ENCODE measurements around the gene PLOD1. TPM values are rescaled to one million over a fixed set of nuclear protein-coding genes. Genes with fewer than 3 reads are reported as not detected.

Gene PLOD1
- total RNA-seq, 1 donor from 2014 or later, result 113 TPM

- TF ChIP-seq, protein P1, sequence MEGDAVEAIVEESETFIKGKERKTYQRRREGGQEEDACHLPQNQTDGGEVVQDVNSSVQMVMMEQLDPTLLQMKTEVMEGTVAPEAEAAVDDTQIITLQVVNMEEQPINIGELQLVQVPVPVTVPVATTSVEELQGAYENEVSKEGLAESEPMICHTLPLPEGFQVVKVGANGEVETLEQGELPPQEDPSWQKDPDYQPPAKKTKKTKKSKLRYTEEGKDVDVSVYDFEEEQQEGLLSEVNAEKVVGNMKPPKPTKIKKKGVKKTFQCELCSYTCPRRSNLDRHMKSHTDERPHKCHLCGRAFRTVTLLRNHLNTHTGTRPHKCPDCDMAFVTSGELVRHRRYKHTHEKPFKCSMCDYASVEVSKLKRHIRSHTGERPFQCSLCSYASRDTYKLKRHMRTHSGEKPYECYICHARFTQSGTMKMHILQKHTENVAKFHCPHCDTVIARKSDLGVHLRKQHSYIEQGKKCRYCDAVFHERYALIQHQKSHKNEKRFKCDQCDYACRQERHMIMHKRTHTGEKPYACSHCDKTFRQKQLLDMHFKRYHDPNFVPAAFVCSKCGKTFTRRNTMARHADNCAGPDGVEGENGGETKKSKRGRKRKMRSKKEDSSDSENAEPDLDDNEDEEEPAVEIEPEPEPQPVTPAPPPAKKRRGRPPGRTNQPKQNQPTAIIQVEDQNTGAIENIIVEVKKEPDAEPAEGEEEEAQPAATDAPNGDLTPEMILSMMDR (IDR thresholded peaks at IDR 0.05; ENCODE audit: partially characterized antibody, unreplicated experiment), result no peak
- H3K27ac Mint-ChIP-seq (ENCODE audit: unreplicated experiment), result no peak overlapping the region
- H3K9me3 Mint-ChIP-seq (ENCODE audit: unreplicated experiment), result peaks cover 11% of the 10 kb centered on the region
- H3K4me1 Mint-ChIP-seq (ENCODE audit: low read depth, unreplicated experiment), result peaks cover 9% of the 10 kb centered on the region
- no peak overlapping the region for H3K4me3 Mint-ChIP-seq (ENCODE audit: unreplicated experiment)
- no peak for DNase-seq
- no peaks in the 10 kb centered on the region for H3K36me3 Mint-ChIP-seq (ENCODE audit: unreplicated experiment)
- peaks cover 8% of the 10 kb centered on the region for H3K27me3 Mint-ChIP-seq (ENCODE audit: unreplicated experiment)
Measured at GRCh38 chr1:11943619-11944018, 9.1 kb downstream of the PLOD1 start.

DNA sequence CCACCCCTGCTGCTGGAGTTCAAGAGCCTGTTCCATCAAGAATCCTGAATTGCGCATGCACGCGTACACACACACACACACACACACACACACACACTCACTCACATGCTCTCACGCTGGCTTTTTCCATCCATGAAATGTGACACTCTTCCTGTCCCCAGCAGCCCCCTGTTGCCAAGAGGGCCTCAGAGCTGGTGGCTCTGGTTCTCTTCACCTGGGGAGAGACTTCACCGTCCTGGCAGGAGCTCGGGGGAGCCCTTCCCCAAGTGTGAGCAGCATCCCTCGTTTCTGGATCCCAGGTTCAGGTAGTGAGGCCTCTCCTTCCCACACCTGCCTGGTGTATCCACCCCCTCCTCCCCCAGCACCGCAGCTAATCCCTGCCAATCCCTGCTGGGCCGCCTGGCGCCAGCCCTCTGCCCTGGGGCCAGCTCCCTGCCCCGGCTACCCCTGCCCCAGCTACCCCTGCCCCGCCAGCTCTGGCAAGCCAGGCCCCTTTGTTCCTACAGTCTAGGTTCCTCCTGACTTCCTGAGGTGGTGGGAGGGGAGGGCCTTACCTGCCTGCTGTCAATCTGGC is 9.9 kb downstream of the PLOD1 start:
- Mint-ChIP-seq H3K27ac (ENCODE audit: unreplicated experiment) (no peak overlapping the region), H3K36me3 (ENCODE audit: unreplicated experiment) (no peaks in the 10 kb centered on the region)

DNA sequence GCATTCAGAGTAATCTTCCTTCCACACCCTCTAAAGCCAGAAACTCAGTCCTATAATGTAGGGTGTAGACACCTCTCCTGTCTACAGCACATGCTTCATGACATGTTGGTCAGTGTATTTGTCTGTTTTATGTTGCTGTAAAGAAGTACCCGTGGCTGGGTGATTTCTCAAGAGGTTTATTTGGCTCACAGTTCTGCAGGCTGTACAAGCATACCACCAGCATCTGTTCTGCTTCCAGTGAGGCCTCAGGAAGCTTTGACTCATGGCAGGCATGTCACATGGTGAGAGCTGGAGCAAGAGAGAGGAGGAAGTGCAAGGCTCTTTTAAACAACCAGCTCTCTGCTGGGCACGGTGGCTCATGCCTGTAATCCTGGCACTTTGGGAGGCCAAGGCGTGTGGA is 12.1 kb downstream of the PLOD1 start:
- Mint-ChIP-seq H3K4me1 (ENCODE audit: low read depth, unreplicated experiment) (peaks cover 5% of the 10 kb centered on the region), H3K36me3 (ENCODE audit: unreplicated experiment) (peaks cover 4% of the 10 kb centered on the region), H3K9me3 (ENCODE audit: unreplicated experiment) (peaks cover 5% of the 10 kb centered on the region), H3K27me3 (ENCODE audit: unreplicated experiment) (peaks cover 1% of the 10 kb centered on the region), H3K27ac (ENCODE audit: unreplicated experiment) (no peak overlapping the region), H3K4me3 (ENCODE audit: unreplicated experiment) (no peak overlapping the region)
- DNase-seq, result no peak
- TF ChIP-seq, protein P1 (IDR thresholded peaks at IDR 0.05; ENCODE audit: partially characterized antibody, unreplicated experiment), result no peak

More for the DNA sequence above, 9.9 kb downstream of the PLOD1 start:
- peaks cover 5% of the 10 kb centered on the region for H3K4me1 Mint-ChIP-seq (ENCODE audit: low read depth, unreplicated experiment)
- TF ChIP-seq, protein P1 (IDR thresholded peaks at IDR 0.05; ENCODE audit: partially characterized antibody, unreplicated experiment), result no peak
- H3K4me3 Mint-ChIP-seq (ENCODE audit: unreplicated experiment), result no peak overlapping the region
- peaks cover 4% of the 10 kb centered on the region for H3K27me3 Mint-ChIP-seq (ENCODE audit: unreplicated experiment)
- peaks cover 7% of the 10 kb centered on the region for H3K9me3 Mint-ChIP-seq (ENCODE audit: unreplicated experiment)
- DNase-seq, result no peak

DNA sequence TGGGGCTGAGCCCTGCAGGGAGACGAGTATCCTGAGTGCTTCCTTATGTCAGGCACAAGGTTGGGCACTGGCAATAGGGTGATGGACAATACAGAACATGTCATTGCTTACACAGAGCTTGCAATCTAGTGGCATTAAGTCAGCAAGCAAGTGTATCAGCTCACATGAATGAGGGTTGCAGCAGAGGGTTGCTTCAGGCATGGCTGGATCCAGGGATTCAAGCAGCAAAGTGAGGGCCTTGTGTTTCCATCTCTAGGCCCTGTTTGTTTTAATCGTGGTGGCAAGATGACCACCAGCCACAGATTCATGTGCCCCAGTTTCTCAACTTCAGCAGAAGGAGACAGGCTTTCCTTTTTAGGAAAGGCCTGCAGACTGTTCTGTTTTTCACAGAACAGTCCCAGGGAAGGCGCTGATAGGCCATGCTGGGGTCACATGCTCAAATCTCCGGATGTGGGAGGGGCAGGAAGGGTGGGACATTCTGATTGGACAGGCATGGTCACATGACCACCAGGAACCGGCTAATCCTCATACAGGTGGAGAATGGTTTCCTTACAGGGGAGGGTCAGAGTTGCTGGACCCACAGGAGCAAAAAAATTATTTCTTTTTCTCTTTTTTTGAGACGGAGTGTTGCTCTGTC is 14.4 kb downstream of the PLOD1 start:
- Mint-ChIP-seq H3K27me3 (ENCODE audit: unreplicated experiment) (no peaks in the 10 kb centered on the region), H3K36me3 (ENCODE audit: unreplicated experiment) (peaks cover 4% of the 10 kb centered on the region), H3K4me3 (ENCODE audit: unreplicated experiment) (no peak overlapping the region), H3K9me3 (ENCODE audit: unreplicated experiment) (peaks cover 3% of the 10 kb centered on the region), H3K27ac (ENCODE audit: unreplicated experiment) (no peak overlapping the region), H3K4me1 (ENCODE audit: low read depth, unreplicated experiment) (peaks cover 2% of the 10 kb centered on the region)
- no peak for DNase-seq
- TF ChIP-seq, protein P1 (IDR thresholded peaks at IDR 0.05; ENCODE audit: partially characterized antibody, unreplicated experiment), result no peak

- Mint-ChIP-seq H3K36me3 (ENCODE audit: unreplicated experiment) (peaks cover 4% of the 10 kb centered on the region), H3K27ac (ENCODE audit: unreplicated experiment) (no peak overlapping the region), H3K4me1 (ENCODE audit: low read depth, unreplicated experiment) (peaks cover 5% of the 10 kb centered on the region), H3K9me3 (ENCODE audit: unreplicated experiment) (peaks cover 1% of the 10 kb centered on the region), H3K4me3 (ENCODE audit: unreplicated experiment) (no peak overlapping the region), H3K27me3 (ENCODE audit: unreplicated experiment) (no peaks in the 10 kb centered on the region)
- no peak for DNase-seq
- TF ChIP-seq, protein P1 (IDR thresholded peaks at IDR 0.05; ENCODE audit: partially characterized antibody, unreplicated experiment), result no peak
Measured at GRCh38 chr1:11951901-11952300, 17.4 kb downstream of the PLOD1 start.

Measured in glutamatergic neuron (in vitro differentiated cells).